Hepatocyte (in vitro differentiated cells): ENCODE results near the gene TMEM175.

Source experiments
- CTCF ChIP-seq: fragments of 200-600 bp; sonication (generic); IDR thresholded peaks from 2 replicates; pipeline ENCODE4 v1.5.1; 2016; ENCODE audit warnings: antibody characterized with exemption, mild to moderate bottlenecking; ENCODE audit not compliant: poor library complexity
- EZH2phosphoT487 ChIP-seq: fragments of 200-600 bp; sonication (generic); IDR thresholded peaks from one replicate; pipeline ENCODE4 v1.6.1; 2018; ENCODE audit warnings: antibody characterized with exemption, mild to moderate bottlenecking, low read depth, moderate library complexity; ENCODE audit not compliant: unreplicated experiment, severe bottlenecking

GRCh38 chr4:1001561-1002130 lies 69.4 kb downstream of the TMEM175 start:
- TF ChIP-seq CTCF (no peak), EZH2phosphoT487 (no peak)
